IMR-90 (cell line): ENCODE measurements around the gene ENAH.

Source experiments
- CTCF ChIP-seq: conservative IDR thresholded peaks from 2 replicates; pipeline ENCODE4 v1.5.1; 2012; ENCODE audit warnings: mild to moderate bottlenecking, low read depth, low read length, improper control_type of control experiment
- FOS ChIP-seq: fragments of 150-350 bp; IDR thresholded peaks from 2 replicates; pipeline ENCODE4 v1.6.1; 2016; ENCODE audit warnings: low read depth, low read length
- MAZ ChIP-seq: IDR thresholded peaks from 2 replicates; pipeline ENCODE4 v1.6.1; 2012; ENCODE audit warnings: low read depth, mild to moderate bottlenecking, low read length, improper control_type of control experiment, moderate library complexity, borderline replicate concordance
- POLR2A ChIP-seq: IDR thresholded peaks from 2 replicates; pipeline ENCODE4 v1.6.1; 2012; ENCODE audit warnings: mild to moderate bottlenecking, low read depth, low read length
- RAD21 ChIP-seq: IDR thresholded peaks from 2 replicates; pipeline ENCODE4 v1.6.1; 2012; ENCODE audit warnings: low read length, improper control_type of control experiment

- TF ChIP-seq CTCF, result peak; percentile 51
- peak; percentile 55 for TF ChIP-seq RAD21
- no peak for TF ChIP-seq POLR2A
- no peak for TF ChIP-seq FOS
- no peak for TF ChIP-seq MAZ
Observed at GRCh38 chr1:225554216-225554812, 98.6 kb downstream of the ENAH start.
